ENCODE data around the gene ZBTB20. TPM values are rescaled to one million over a fixed set of nuclear protein-coding genes. Genes with fewer than 3 reads are reported as not detected.
A peak's percentile ranks its signal among the peaks of the same experiment; 100 is the strongest.

ZBTB20 gene
- total RNA-seq, 1 donor from 2014 or later, result 30.4 TPM

GRCh38 chr3:114669614-114670013 is 477.5 kb downstream of the ZBTB20 start:
- Mint-ChIP-seq H3K4me3 (no peak overlapping the region), H3K9me3 (peaks cover under 1% of the 10 kb centered on the region), H3K27ac (peak overlapping the region; percentile 9), H3K4me1 (no peaks in the 10 kb centered on the region), H3K36me3 (no peaks in the 10 kb centered on the region), H3K27me3 (ENCODE audit: low read depth) (no peaks in the 10 kb centered on the region)
- DNase-seq (ENCODE audit: low spot score in 2 of 2, unreplicated experiment in 2 of 2), result no peak
- TF ChIP-seq CTCF (IDR thresholded peaks at IDR 0.05; ENCODE audit: unreplicated experiment), result no peak

GRCh38 chr3:114668099-114668498 is 479.0 kb downstream of the ZBTB20 start:
- Mint-ChIP-seq H3K36me3 (no peaks in the 10 kb centered on the region), H3K4me1 (no peaks in the 10 kb centered on the region), H3K27me3 (ENCODE audit: low read depth) (no peaks in the 10 kb centered on the region), H3K9me3 (peaks cover 9% of the 10 kb centered on the region), H3K27ac (no peak overlapping the region), H3K4me3 (no peak overlapping the region)
- TF ChIP-seq CTCF (IDR thresholded peaks at IDR 0.05; ENCODE audit: unreplicated experiment), result no peak
- no peak for DNase-seq (ENCODE audit: low spot score in 2 of 2, unreplicated experiment in 2 of 2)

DNA sequence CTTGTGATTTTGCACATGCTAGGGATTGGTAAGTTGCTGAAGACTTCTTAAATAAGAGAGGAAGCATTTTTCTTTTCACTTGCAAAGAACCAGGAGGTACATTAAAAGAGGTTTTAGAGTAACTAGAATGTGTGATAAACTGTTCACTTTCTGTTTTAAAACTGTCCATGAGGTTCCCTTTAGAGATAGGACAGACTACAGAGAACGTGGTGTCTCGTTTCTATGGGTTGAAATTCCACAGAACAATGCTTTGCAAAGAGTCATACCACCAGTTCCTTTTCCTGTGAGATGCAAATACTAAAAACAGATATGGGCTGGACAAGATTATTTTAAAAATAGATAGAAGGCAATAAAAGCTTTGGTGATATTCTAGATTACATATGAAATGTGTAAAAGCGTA is 480.5 kb downstream of the ZBTB20 start:
- no peak overlapping the region for H3K4me3 Mint-ChIP-seq
- H3K4me1 Mint-ChIP-seq, result no peaks in the 10 kb centered on the region
- peaks cover 3% of the 10 kb centered on the region for H3K36me3 Mint-ChIP-seq
- peaks cover 9% of the 10 kb centered on the region for H3K9me3 Mint-ChIP-seq
- no peak for DNase-seq (ENCODE audit: low spot score in 2 of 2, unreplicated experiment in 2 of 2)
- no peak overlapping the region for H3K27ac Mint-ChIP-seq
- H3K27me3 Mint-ChIP-seq (ENCODE audit: low read depth), result no peaks in the 10 kb centered on the region
- no peak for TF ChIP-seq CTCF (IDR thresholded peaks at IDR 0.05; ENCODE audit: unreplicated experiment)

GRCh38 chr3:114664006-114664405 is 483.1 kb downstream of the ZBTB20 start:
- peaks cover 9% of the 10 kb centered on the region for H3K9me3 Mint-ChIP-seq

DNA sequence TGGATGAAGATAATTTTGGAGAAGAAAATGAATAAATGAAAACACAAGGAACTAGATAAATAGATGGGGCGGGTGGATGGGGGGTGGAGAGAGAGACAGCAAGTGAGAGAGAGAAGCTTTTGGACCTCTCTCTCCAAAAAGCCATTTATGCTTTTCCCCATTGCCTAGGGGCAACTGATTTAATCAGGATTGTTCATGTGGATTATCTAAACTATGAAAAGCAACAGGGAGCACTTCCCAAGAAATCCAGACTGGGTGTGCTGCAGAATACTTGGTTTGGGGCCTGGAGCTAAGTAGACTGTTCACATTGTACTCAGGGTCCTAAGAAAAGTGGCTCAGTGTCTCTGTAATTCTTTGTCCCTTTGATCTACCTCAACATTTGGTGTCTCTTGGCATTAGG is 486.3 kb downstream of the ZBTB20 start:
- Mint-ChIP-seq H3K27me3 (ENCODE audit: low read depth) (no peaks in the 10 kb centered on the region), H3K9me3 (peaks cover 9% of the 10 kb centered on the region), H3K4me3 (no peak overlapping the region), H3K4me1 (peaks cover 15% of the 10 kb centered on the region), H3K36me3 (peaks cover 5% of the 10 kb centered on the region), H3K27ac (peak overlapping the region; percentile 3)
- no peak for DNase-seq (ENCODE audit: low spot score in 2 of 2, unreplicated experiment in 2 of 2)
- no peak for TF ChIP-seq CTCF (IDR thresholded peaks at IDR 0.05; ENCODE audit: unreplicated experiment)

More at GRCh38 chr3:114664006-114664405, 483.1 kb downstream of the ZBTB20 start:
- no peak for DNase-seq (ENCODE audit: low spot score in 2 of 2, unreplicated experiment in 2 of 2)
- Mint-ChIP-seq H3K4me1 (peaks cover 14% of the 10 kb centered on the region), H3K27me3 (ENCODE audit: low read depth) (no peaks in the 10 kb centered on the region), H3K4me3 (no peak overlapping the region), H3K27ac (no peak overlapping the region), H3K36me3 (peaks cover 5% of the 10 kb centered on the region)
- no peak for TF ChIP-seq CTCF (IDR thresholded peaks at IDR 0.05; ENCODE audit: unreplicated experiment)

DNA sequence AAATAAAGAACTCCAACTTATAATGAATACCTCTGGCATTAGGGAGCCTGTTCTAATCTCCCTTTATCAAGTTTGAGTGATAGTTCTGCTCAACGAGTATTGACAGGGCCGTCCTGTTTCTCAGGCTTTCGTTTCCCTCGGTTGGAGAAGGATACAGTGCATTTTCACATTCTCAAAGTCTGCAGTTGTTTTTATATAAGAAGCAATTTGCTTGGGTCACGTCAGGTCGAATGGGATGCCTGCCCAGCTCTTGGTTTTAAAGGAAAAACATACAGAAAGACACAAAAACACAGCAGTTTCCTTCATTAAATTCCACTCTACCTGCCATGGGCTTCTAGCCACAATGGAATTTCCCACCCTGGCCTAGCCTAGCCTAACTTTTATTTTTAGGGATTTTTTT is 487.0 kb downstream of the ZBTB20 start:
- no peak for TF ChIP-seq CTCF (IDR thresholded peaks at IDR 0.05; ENCODE audit: unreplicated experiment)
- Mint-ChIP-seq H3K27me3 (ENCODE audit: low read depth) (no peaks in the 10 kb centered on the region), H3K4me3 (no peak overlapping the region), H3K9me3 (peaks cover 9% of the 10 kb centered on the region), H3K36me3 (peaks cover 5% of the 10 kb centered on the region), H3K27ac (peak overlapping the region; percentile 3), H3K4me1 (peaks cover 15% of the 10 kb centered on the region)
- DNase-seq (ENCODE audit: low spot score in 2 of 2, unreplicated experiment in 2 of 2), result no peak

All from mesothelial cell of epicardium (in vitro differentiated cells).